GM19351 (cell line): ENCODE results near the gene MVD.
A peak's percentile ranks its signal among the peaks of the same experiment; 100 is the strongest.
"Not testable (repeated sequence)": the region's sequence is repeated elsewhere in the genome, so short reads cannot be mapped to it uniquely, and the experiment has no call there.

Source experiments
- ATAC-seq: cut with Tn5 transposase; IDR thresholded peaks from one replicate; pipeline ENCODE4 v1.9.1; 2021; ENCODE audit warnings: mild to moderate bottlenecking, moderate library complexity; ENCODE audit not compliant: unreplicated experiment

The MVD gene

GRCh38 chr16:88684569-88685155 is 21.8 kb upstream of the MVD start:
- no peak for ATAC-seq

- peak; percentile 71 for ATAC-seq
Measured at GRCh38 chr16:88681709-88682451, 19.0 kb upstream of the MVD start.

- ATAC-seq = no peak
Measured at GRCh38 chr16:88681084-88681680, 18.3 kb upstream of the MVD start.

GRCh38 chr16:88680554-88681083 is 17.7 kb upstream of the MVD start:
- ATAC-seq = no peak

GRCh38 chr16:88678224-88678979 is 15.5 kb upstream of the MVD start:
- no peak for ATAC-seq

GRCh38 chr16:88677721-88678120 is 14.8 kb upstream of the MVD start:
- no peak for ATAC-seq

- no peak for ATAC-seq
Measured at GRCh38 chr16:88676502-88677242, 13.8 kb upstream of the MVD start.

- no peak for ATAC-seq
Measured at GRCh38 chr16:88673716-88674379, 11.0 kb upstream of the MVD start.

GRCh38 chr16:88672776-88673175 is 9.9 kb upstream of the MVD start:
- ATAC-seq = no peak

GRCh38 chr16:88671806-88672205 is 8.9 kb upstream of the MVD start:
- ATAC-seq = no peak

GRCh38 chr16:88669980-88670379 is 7.1 kb upstream of the MVD start:
- ATAC-seq = no peak

GRCh38 chr16:88669493-88669892 is 6.6 kb upstream of the MVD start:
- ATAC-seq = not testable (repeated sequence)

GRCh38 chr16:88667461-88667860 is 4.6 kb upstream of the MVD start:
- no peak for ATAC-seq

GRCh38 chr16:88665570-88665969 is 2.7 kb upstream of the MVD start:
- no peak for ATAC-seq

GRCh38 chr16:88665148-88665547 is 2.3 kb upstream of the MVD start:
- no peak for ATAC-seq

GRCh38 chr16:88662222-88662842 is 559 bp downstream of the MVD start:
- ATAC-seq = no peak

- ATAC-seq = no peak
Measured at GRCh38 chr16:88661468-88661867, 1.4 kb downstream of the MVD start.

GRCh38 chr16:88659160-88659559 is 3.7 kb downstream of the MVD start:
- no peak for ATAC-seq

GRCh38 chr16:88658714-88659113 is 4.2 kb downstream of the MVD start:
- ATAC-seq = no peak

- ATAC-seq = no peak
Measured at GRCh38 chr16:88657371-88657770, 5.5 kb downstream of the MVD start.
